Endothelial cell of umbilical vein (primary cell): ENCODE measurements around the gene PCED1B.

Experiments
- EZH2 ChIP-seq: IDR thresholded peaks from 2 replicates; pipeline ENCODE4 v1.6.1; 2012; ENCODE audit warnings: borderline replicate concordance, low read depth, mild to moderate bottlenecking, moderate library complexity, low read length, inconsistent platforms; ENCODE audit not compliant: severe bottlenecking
- FOS ChIP-seq: IDR thresholded peaks from 2 replicates; pipeline ENCODE4 v1.6.1; 2011; ENCODE audit warnings: mild to moderate bottlenecking, low read length, moderate library complexity, borderline replicate concordance; ENCODE audit not compliant: insufficient read depth
- JUN ChIP-seq: IDR thresholded peaks from 2 replicates; pipeline ENCODE4 v1.6.1; 2011; ENCODE audit warnings: borderline replicate concordance, low read depth; ENCODE audit not compliant: insufficient read length, insufficient read depth
- MAX ChIP-seq: IDR thresholded peaks from 2 replicates; pipeline ENCODE4 v1.6.1; 2011; ENCODE audit not compliant: insufficient read depth, insufficient read length
- MYC ChIP-seq: IDR thresholded peaks from one replicate; pipeline ENCODE4 v1.6.1; 2011; ENCODE audit warnings: mild to moderate bottlenecking, low read depth, low read length
- POLR2A ChIP-seq: IDR thresholded peaks from 2 replicates; pipeline ENCODE4 v1.6.1; 2012; ENCODE audit warnings: low read depth, mild to moderate bottlenecking, control low read depth, low read length
- POLR2AphosphoS5 ChIP-seq: IDR thresholded peaks from 2 replicates; pipeline ENCODE4 v1.6.1; 2012; ENCODE audit warnings: low read depth, mild to moderate bottlenecking, control low read depth, low read length, moderate library complexity; ENCODE audit not compliant: insufficient read depth
- TF ChIP-seq, protein P1 (sequence below), 2 donors: IDR thresholded peaks; 1 replicate in 1 of 2; 2 replicates in 1 of 2; pipeline ENCODE4 v1.5.1; 2011; ENCODE audit warnings: low read length in 2 of 2, mild to moderate bottlenecking in 2 of 2, moderate library complexity in 2 of 2, control low read depth in 1 of 2, inconsistent platforms in 1 of 2, low read depth in 1 of 2; ENCODE audit not compliant: insufficient read depth in 1 of 2; ENCODE audit errors: extremely low read depth in 1 of 2

GRCh38 chr12:47206450-47207339, 127.3 kb downstream of the PCED1B start:
- TF ChIP-seq, protein P1, sequence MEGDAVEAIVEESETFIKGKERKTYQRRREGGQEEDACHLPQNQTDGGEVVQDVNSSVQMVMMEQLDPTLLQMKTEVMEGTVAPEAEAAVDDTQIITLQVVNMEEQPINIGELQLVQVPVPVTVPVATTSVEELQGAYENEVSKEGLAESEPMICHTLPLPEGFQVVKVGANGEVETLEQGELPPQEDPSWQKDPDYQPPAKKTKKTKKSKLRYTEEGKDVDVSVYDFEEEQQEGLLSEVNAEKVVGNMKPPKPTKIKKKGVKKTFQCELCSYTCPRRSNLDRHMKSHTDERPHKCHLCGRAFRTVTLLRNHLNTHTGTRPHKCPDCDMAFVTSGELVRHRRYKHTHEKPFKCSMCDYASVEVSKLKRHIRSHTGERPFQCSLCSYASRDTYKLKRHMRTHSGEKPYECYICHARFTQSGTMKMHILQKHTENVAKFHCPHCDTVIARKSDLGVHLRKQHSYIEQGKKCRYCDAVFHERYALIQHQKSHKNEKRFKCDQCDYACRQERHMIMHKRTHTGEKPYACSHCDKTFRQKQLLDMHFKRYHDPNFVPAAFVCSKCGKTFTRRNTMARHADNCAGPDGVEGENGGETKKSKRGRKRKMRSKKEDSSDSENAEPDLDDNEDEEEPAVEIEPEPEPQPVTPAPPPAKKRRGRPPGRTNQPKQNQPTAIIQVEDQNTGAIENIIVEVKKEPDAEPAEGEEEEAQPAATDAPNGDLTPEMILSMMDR (IDR thresholded peaks at IDR 0.05; ENCODE audit: extremely low read depth in 1 of 2, insufficient read depth in 1 of 2, low read depth in 1 of 2, low read length in 2 of 2), result no peak
- no peak for TF ChIP-seq POLR2AphosphoS5
- TF ChIP-seq EZH2, result no peak
- TF ChIP-seq JUN, result no peak
- no peak for TF ChIP-seq POLR2A
- no peak for TF ChIP-seq MAX
- no peak for TF ChIP-seq FOS
- TF ChIP-seq MYC, result no peak
